Keratinocyte (primary cell): ENCODE measurements around the gene TCF15. TPM values are rescaled to one million over a fixed set of nuclear protein-coding genes. Genes with fewer than 3 reads are reported as not detected.

Source experiments
- DNase-seq: peaks from one replicate; pipeline ENCODE4 v3.0.0-alpha.2; 2011; ENCODE audit warnings: low read depth, missing footprints, low spot score
- FAIRE-seq: peaks from 2 replicates; lab custom pipeline; 2011; peaks lifted over from hg19 to GRCh38; lab: Jason Lieb, UNC
- H2AFZ ChIP-seq: 2 replicates; pipeline ENCODE4 v1.6.0; 2012; ENCODE audit warnings: low read length, control low read depth, inconsistent platforms; ENCODE audit not compliant: control insufficient read depth
- H3K27ac ChIP-seq: 2 replicates; pipeline ENCODE4 v1.5.1; 2011; ENCODE audit warnings: low read length; ENCODE audit not compliant: control insufficient read depth, insufficient read depth
- H3K27me3 ChIP-seq: 3 replicates; pipeline ENCODE4 v1.6.0; 2011; ENCODE audit warnings: low read length; ENCODE audit not compliant: control insufficient read depth, insufficient read depth; ENCODE audit errors: extremely low read depth
- H3K36me3 ChIP-seq, 2 experiments: 2 replicates in 1 of 2; 3 replicates in 1 of 2; pipeline ENCODE4 v1.5.1; 2011; ENCODE audit warnings: low read length in 2 of 2, mild to moderate bottlenecking in 1 of 2; ENCODE audit not compliant: control insufficient read depth in 2 of 2, insufficient read depth in 2 of 2; ENCODE audit errors: extremely low read depth in 1 of 2
- H3K4me1 ChIP-seq: 3 replicates; pipeline ENCODE4 v1.5.1; 2011; ENCODE audit warnings: low read length; ENCODE audit not compliant: control insufficient read depth, insufficient read depth; ENCODE audit errors: extremely low read depth
- H3K4me2 ChIP-seq: 3 replicates; pipeline ENCODE4 v1.6.0; 2011; ENCODE audit warnings: low read depth, low read length; ENCODE audit not compliant: control insufficient read depth, insufficient read depth; ENCODE audit errors: extremely low read depth
- H3K4me3 ChIP-seq, 3 experiments: fragments of 200-600 bp in 1 of 3; sonication (generic) in 1 of 3; 2 replicates in 2 of 3; 3 replicates in 1 of 3; pipeline ENCODE4 v1.5.1; 2011 to 2016; ENCODE audit warnings: low read length in 3 of 3, mild to moderate bottlenecking in 3 of 3, control low read depth in 2 of 3, inconsistent platforms in 1 of 3, low read depth in 1 of 3, mixed read lengths in 1 of 3, mixed run types in 1 of 3, moderate library complexity in 1 of 3; ENCODE audit not compliant: control insufficient read depth in 2 of 3, insufficient read depth in 2 of 3; ENCODE audit errors: extremely low read depth in 1 of 3
- H3K79me2 ChIP-seq: 2 replicates; pipeline ENCODE4 v1.6.0; 2012; ENCODE audit warnings: low read length; ENCODE audit not compliant: control insufficient read depth, insufficient read depth
- H3K9ac ChIP-seq: 3 replicates; pipeline ENCODE4 v1.6.0; 2011; ENCODE audit warnings: low read length; ENCODE audit not compliant: control insufficient read depth, insufficient read depth; ENCODE audit errors: extremely low read depth
- H3K9me1 ChIP-seq: 3 replicates; pipeline ENCODE4 v1.6.0; 2011; ENCODE audit warnings: low read length; ENCODE audit not compliant: control insufficient read depth, insufficient read depth; ENCODE audit errors: extremely low read depth
- H3K9me3 ChIP-seq: 2 replicates; pipeline ENCODE4 v1.5.1; 2012; ENCODE audit warnings: low read depth, low read length; ENCODE audit not compliant: control insufficient read depth
- H4K20me1 ChIP-seq: 3 replicates; pipeline ENCODE4 v1.6.0; 2011; ENCODE audit warnings: low read length; ENCODE audit not compliant: control insufficient read depth, insufficient read depth; ENCODE audit errors: extremely low read depth
- EZH2 ChIP-seq: IDR thresholded peaks from one replicate; pipeline ENCODE4 v1.6.1; 2012; ENCODE audit warnings: inconsistent platforms, mild to moderate bottlenecking, low read length, moderate library complexity
- dilution Hi-C: fragments of 300-500 bp; cut with MboI; formaldehyde crosslinking; loops from one replicate; pipeline ENCODE4 v1.7.0; 2020; ENCODE audit warnings: low sequenced_read_pairs; ENCODE audit not compliant: extremely low pct_ligation_motif_present
- polyA plus RNA-seq, 5 experiments: library from polyadenylated mRNA; depleted of rRNA in 3 of 5; stranded (reverse) in 3 of 5; stranded (forward) in 1 of 5; unstranded in 1 of 5; fragments of >200 nt; gene quantifications; 1 replicate in 1 of 5; 2 replicates in 3 of 5; 3 replicates in 1 of 5; pipeline versions ENCODE4 v1.2.1 to v1.2.3, GENCODE V29; 2011 to 2012; ENCODE audit warnings: missing spikeins in 2 of 5, low read depth in 1 of 5, low replicate concordance in 1 of 5
- TF ChIP-seq, protein P1 (sequence below), 3 experiments: IDR thresholded peaks in 1 of 3; conservative IDR thresholded peaks in 1 of 3; optimal IDR thresholded peaks in 1 of 3; 2 replicates in 2 of 3; 3 replicates in 1 of 3; pipeline versions ENCODE3 to v1.5.1; 2011; ENCODE audit warnings: low read length in 3 of 3, mild to moderate bottlenecking in 3 of 3, moderate library complexity in 2 of 3, control low read depth in 1 of 3, inconsistent platforms in 1 of 3; ENCODE audit not compliant: insufficient read depth in 2 of 3; ENCODE audit errors: extremely low read depth in 1 of 3

Gene TCF15
- polyA plus RNA-seq, 1 donor (not counting 4 experiments of a cell fraction or from before 2014, with no cell fraction given) = not detected

DNA sequence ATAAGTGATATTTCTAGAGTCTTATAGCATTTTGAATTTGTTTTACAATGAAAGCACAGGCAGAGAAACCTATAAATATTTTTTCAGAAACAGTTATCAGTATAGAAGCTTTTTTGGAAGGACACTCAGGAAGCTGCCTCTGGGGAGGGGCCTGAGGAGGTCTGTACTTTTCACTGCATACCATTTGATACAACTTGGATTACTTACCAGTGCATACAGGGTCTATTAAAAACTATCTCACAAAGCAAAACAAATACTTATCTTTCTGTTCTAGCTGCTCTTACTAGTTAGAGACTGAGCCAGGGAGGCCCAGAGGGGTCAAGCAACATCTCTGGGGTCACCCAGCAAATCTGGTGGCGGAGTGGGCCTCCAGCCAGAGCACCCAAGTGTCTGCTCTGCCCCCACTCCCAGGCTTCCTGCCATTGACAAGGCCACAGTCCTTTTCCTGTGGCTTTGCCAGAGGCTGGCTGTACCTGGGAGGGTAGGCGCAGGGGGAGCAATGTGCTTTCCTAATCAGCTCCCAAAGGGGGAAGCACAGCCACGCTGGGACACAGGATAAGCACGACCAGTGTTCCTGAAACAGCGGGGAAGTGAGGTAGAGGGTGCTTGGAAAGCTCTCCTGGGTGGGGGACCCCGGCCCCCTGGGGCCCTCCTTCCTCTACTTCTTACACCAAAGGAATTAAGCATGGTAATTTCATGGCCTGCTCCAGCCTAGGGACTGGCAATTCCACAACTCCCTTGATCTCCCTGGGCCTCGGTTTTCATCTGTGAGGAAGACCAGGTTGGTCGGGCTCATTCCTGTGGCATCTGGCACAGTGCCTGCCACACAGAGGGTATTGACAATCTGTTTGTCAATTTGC is 7.8 kb downstream of the TCF15 start:
- dilution Hi-C loops = no loop called here
- Histone ChIP-seq H3K4me1 (no peaks in the 10 kb centered on the region), H3K9ac (no peak overlapping the region), H3K4me3 (no peak overlapping the region), H3K9me3 (no peaks in the 10 kb centered on the region), H2AFZ (no peak overlapping the region), H3K27me3 (peaks cover 15% of the 10 kb centered on the region), H3K4me2 (no peak overlapping the region), H3K36me3 (no peaks in the 10 kb centered on the region), H3K9me1 (no peaks in the 10 kb centered on the region), H4K20me1 (no peaks in the 10 kb centered on the region), H3K79me2 (no peaks in the 10 kb centered on the region), H3K27ac (no peak overlapping the region)
- TF ChIP-seq, protein P1, sequence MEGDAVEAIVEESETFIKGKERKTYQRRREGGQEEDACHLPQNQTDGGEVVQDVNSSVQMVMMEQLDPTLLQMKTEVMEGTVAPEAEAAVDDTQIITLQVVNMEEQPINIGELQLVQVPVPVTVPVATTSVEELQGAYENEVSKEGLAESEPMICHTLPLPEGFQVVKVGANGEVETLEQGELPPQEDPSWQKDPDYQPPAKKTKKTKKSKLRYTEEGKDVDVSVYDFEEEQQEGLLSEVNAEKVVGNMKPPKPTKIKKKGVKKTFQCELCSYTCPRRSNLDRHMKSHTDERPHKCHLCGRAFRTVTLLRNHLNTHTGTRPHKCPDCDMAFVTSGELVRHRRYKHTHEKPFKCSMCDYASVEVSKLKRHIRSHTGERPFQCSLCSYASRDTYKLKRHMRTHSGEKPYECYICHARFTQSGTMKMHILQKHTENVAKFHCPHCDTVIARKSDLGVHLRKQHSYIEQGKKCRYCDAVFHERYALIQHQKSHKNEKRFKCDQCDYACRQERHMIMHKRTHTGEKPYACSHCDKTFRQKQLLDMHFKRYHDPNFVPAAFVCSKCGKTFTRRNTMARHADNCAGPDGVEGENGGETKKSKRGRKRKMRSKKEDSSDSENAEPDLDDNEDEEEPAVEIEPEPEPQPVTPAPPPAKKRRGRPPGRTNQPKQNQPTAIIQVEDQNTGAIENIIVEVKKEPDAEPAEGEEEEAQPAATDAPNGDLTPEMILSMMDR (optimal IDR thresholded peaks at IDR 0.05 in 1 of 3, IDR thresholded peaks at IDR 0.05 in 1 of 3, conservative IDR thresholded peaks at IDR 0.05 in 1 of 3; ENCODE audit: extremely low read depth in 1 of 3, insufficient read depth in 2 of 3, low read length in 3 of 3) = no peak
- TF ChIP-seq EZH2 = no peak
- DNase-seq (no peak), FAIRE-seq (no peak)

DNA sequence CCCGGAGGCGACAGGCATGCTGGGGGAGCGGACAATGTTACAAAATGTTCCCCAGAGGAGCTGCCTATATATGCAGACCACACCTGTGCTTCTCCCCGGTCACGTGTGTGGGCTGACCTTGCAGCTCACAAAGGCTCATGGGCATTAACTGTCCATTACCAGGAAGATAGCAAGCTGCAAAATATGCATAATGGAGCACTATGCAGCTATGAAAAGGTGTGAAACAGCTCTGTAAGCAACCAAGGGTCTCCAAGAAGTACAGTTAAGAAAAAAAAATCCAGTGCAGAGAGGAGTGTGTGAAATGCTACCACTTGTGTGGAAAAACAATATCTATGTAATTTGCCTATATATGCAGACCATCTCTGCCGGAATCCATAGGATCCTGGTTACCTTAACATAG is 9.4 kb downstream of the TCF15 start:
- peaks cover 6% of the 10 kb centered on the region for H3K27me3 ChIP-seq
- H3K4me3 ChIP-seq = no peak overlapping the region
- no peak overlapping the region for H2AFZ ChIP-seq
- H4K20me1 ChIP-seq = no peaks in the 10 kb centered on the region
- no peak for TF ChIP-seq EZH2
- TF ChIP-seq, protein P1 (optimal IDR thresholded peaks at IDR 0.05 in 1 of 3, IDR thresholded peaks at IDR 0.05 in 1 of 3, conservative IDR thresholded peaks at IDR 0.05 in 1 of 3; ENCODE audit: extremely low read depth in 1 of 3, insufficient read depth in 2 of 3, low read length in 3 of 3) = no peak
- H3K79me2 ChIP-seq = no peaks in the 10 kb centered on the region
- H3K4me1 ChIP-seq = no peaks in the 10 kb centered on the region
- no peaks in the 10 kb centered on the region for H3K36me3 ChIP-seq
- no peaks in the 10 kb centered on the region for H3K9me1 ChIP-seq
- FAIRE-seq = no peak
- no peak overlapping the region for H3K4me2 ChIP-seq
- no peak for DNase-seq
- no peak overlapping the region for H3K9ac ChIP-seq
- H3K27ac ChIP-seq = no peak overlapping the region
- no peaks in the 10 kb centered on the region for H3K9me3 ChIP-seq
- dilution Hi-C loops = no loop called here
